Ishikawa (cell line): Measurements from ENCODE around the gene CACHD1.

ENCODE experiments used
- CEBPB ChIP-seq: IDR thresholded peaks from 2 replicates; pipeline ENCODE4 v1.6.1; 2012
- CREB1 ChIP-seq: IDR thresholded peaks from 2 replicates; pipeline ENCODE4 v1.6.1; 2012; ENCODE audit warnings: low read depth
- EGR1 ChIP-seq: IDR thresholded peaks from 2 replicates; pipeline ENCODE4 v1.6.1; 2012
- EP300 ChIP-seq: IDR thresholded peaks from 2 replicates; pipeline ENCODE4 v1.6.1; 2012; ENCODE audit warnings: borderline replicate concordance
- FOXM1 ChIP-seq: IDR thresholded peaks from 2 replicates; pipeline ENCODE4 v1.6.1; 2012; ENCODE audit warnings: low read depth, borderline replicate concordance
- MAX ChIP-seq: IDR thresholded peaks from 2 replicates; pipeline ENCODE4 v1.6.1; 2012
- NFIC ChIP-seq: IDR thresholded peaks from 2 replicates; pipeline ENCODE4 v1.6.1; 2012
- RAD21 ChIP-seq: IDR thresholded peaks from 2 replicates; pipeline ENCODE4 v1.6.1; 2012; ENCODE audit warnings: low read depth
- REST ChIP-seq: IDR thresholded peaks from 2 replicates; pipeline ENCODE4 v1.6.1; 2012; ENCODE audit warnings: low read depth, mild to moderate bottlenecking
- TAF1 ChIP-seq: IDR thresholded peaks from 2 replicates; pipeline ENCODE4 v1.6.1; 2012; ENCODE audit warnings: low read depth, mild to moderate bottlenecking
- TCF12 ChIP-seq: IDR thresholded peaks from 2 replicates; pipeline ENCODE4 v1.6.1; 2012; ENCODE audit warnings: low read depth
- TEAD4 ChIP-seq: IDR thresholded peaks from 2 replicates; pipeline ENCODE4 v1.6.1; 2012
- USF1 ChIP-seq: IDR thresholded peaks from 2 replicates; pipeline ENCODE4 v1.6.1; 2012
- YY1 ChIP-seq: IDR thresholded peaks from 2 replicates; pipeline ENCODE4 v1.6.1; 2012; ENCODE audit warnings: low read depth

- TF ChIP-seq TEAD4 (no peak), YY1 (no peak), TCF12 (no peak), RAD21 (no peak), TAF1 (no peak), EP300 (no peak), FOXM1 (no peak), MAX (no peak), CEBPB (no peak), USF1 (no peak), EGR1 (no peak), REST (no peak), CREB1 (no peak), NFIC (no peak)
These were observed 44.4 kb upstream of the CACHD1 start for GRCh38 chr1:64425521-64425920.
